ENCODE data around the gene SPATA31C1.

GRCh38 chr9:87898151-87898550, 19.6 kb upstream of the SPATA31C1 start:
- no peak for TF ChIP-seq JUND (IDR thresholded peaks at IDR 0.05; ENCODE audit: low read length)
- TF ChIP-seq RBBP5 (IDR thresholded peaks at IDR 0.05; ENCODE audit: borderline replicate concordance, low read depth, low read length): no peak
- TF ChIP-seq POLR2A (IDR thresholded peaks at IDR 0.05; ENCODE audit: control extremely low read depth in 1 of 2, low read depth in 2 of 2, low read length in 2 of 2): no peak
- no peak for TF ChIP-seq RXRA (IDR thresholded peaks at IDR 0.05; ENCODE audit: insufficient read depth, low read depth, low read length)
- TF ChIP-seq, protein P1, sequence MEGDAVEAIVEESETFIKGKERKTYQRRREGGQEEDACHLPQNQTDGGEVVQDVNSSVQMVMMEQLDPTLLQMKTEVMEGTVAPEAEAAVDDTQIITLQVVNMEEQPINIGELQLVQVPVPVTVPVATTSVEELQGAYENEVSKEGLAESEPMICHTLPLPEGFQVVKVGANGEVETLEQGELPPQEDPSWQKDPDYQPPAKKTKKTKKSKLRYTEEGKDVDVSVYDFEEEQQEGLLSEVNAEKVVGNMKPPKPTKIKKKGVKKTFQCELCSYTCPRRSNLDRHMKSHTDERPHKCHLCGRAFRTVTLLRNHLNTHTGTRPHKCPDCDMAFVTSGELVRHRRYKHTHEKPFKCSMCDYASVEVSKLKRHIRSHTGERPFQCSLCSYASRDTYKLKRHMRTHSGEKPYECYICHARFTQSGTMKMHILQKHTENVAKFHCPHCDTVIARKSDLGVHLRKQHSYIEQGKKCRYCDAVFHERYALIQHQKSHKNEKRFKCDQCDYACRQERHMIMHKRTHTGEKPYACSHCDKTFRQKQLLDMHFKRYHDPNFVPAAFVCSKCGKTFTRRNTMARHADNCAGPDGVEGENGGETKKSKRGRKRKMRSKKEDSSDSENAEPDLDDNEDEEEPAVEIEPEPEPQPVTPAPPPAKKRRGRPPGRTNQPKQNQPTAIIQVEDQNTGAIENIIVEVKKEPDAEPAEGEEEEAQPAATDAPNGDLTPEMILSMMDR (IDR thresholded peaks at IDR 0.05; ENCODE audit: control extremely low read depth in 1 of 3, insufficient read depth in 1 of 3, low read depth in 1 of 3, low read length in 3 of 3): no peak
